ENCODE measurements around the gene HES5. TPM values are rescaled to one million over a fixed set of nuclear protein-coding genes. Genes with fewer than 3 reads are reported as not detected.

HES5 gene
- total RNA-seq, 6 experiments from 2014 or later: 0.28 to 0.57 (median 0.36) TPM; not detected in 1

DNA sequence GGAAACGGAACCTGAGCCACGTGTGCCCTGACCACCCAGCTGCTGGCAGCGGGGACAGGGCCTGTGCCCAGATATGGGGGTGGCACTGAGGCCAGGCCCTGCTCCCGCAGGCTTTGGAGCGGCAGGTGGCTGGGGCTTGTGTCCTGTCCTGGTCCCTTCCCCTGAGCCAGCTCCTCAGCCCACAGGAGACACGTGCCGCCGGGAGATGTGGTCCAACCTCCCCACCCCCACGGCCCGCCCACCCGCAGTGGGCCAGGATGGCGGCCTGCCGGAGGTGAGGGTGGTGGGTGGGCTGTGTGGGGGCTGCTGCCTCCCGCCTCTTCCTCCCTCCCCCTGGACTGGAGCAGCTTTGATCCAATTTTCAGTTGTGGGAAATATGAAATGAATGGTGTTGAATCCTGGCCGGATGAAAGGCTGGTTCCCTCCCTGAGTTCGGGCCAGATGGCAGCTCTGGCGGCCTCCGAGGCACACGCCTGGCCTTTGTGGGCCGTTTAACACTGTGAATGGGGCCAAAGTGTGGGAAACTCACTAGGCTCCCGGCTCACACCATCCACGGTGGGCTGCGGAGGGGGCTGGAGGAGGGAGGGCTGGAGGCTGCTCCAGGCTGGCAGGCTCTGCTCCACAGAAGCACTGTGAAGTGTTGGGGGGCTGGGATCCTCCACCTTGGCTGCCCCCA lies 2.6 kb upstream of the HES5 start:
- Mint-ChIP-seq H3K27me3 (ENCODE audit: insufficient read depth) (peaks cover 11% of the 10 kb centered on the region), H3K36me3 (ENCODE audit: low read depth) (no peaks in the 10 kb centered on the region), H3K4me3 (no peak overlapping the region), H3K9me3 (no peaks in the 10 kb centered on the region), H3K4me1 (ENCODE audit: low read depth) (peaks cover 43% of the 10 kb centered on the region), H3K27ac (peak overlapping the region; percentile 96)
- TF ChIP-seq, protein P1, sequence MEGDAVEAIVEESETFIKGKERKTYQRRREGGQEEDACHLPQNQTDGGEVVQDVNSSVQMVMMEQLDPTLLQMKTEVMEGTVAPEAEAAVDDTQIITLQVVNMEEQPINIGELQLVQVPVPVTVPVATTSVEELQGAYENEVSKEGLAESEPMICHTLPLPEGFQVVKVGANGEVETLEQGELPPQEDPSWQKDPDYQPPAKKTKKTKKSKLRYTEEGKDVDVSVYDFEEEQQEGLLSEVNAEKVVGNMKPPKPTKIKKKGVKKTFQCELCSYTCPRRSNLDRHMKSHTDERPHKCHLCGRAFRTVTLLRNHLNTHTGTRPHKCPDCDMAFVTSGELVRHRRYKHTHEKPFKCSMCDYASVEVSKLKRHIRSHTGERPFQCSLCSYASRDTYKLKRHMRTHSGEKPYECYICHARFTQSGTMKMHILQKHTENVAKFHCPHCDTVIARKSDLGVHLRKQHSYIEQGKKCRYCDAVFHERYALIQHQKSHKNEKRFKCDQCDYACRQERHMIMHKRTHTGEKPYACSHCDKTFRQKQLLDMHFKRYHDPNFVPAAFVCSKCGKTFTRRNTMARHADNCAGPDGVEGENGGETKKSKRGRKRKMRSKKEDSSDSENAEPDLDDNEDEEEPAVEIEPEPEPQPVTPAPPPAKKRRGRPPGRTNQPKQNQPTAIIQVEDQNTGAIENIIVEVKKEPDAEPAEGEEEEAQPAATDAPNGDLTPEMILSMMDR (IDR thresholded peaks at IDR 0.05): no peak
- no peak for DNase-seq

DNA sequence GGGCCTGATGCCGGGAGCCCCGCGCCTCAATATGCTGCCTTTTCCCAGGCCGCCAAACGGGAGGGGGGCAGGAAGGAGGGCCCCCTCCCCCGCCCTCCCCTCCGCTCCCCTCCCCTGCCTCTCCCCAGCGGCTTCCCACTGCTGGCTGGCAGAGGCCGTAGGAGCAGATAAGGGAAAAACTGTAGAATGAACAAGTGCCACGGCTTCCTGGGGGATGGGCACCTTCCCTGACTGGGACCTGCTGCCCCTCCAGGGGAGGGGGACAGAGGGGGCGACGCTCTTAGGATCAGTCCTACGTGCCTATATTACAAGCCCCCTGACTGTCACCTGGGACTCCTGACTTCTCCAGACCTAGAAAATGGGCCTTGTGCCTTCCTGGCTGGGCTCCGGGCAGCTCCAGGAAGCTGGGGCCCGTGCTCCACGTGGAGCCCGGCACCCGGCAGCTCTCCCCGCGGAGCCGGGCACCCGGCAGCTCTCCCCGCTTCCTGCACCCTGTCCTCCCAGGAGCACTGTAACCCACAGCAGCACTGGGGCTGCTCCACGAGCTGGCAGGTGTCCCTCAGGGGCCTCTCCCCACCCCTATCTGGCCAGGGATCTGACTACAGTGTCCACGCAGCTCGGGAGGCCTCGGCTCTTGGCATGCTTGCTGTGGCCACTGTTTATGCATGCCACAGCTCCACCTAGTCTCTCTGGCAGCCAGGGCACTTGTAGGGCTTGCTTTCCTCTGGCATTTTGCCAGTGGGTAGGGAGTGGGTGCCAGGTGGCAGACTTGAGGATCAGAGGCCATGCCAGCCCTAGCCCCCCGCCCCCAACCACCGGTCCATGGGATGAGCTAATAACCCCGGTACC lies 674 bp upstream of the HES5 start:
- H3K27me3 Mint-ChIP-seq (ENCODE audit: insufficient read depth): peaks cover 10% of the 10 kb centered on the region
- no peaks in the 10 kb centered on the region for H3K9me3 Mint-ChIP-seq
- H3K4me1 Mint-ChIP-seq (ENCODE audit: low read depth): peaks cover 46% of the 10 kb centered on the region

GRCh38 chr1:2528966-2529783 lies 888 bp downstream of the HES5 start:
- Mint-ChIP-seq H3K36me3 (ENCODE audit: low read depth) (no peaks in the 10 kb centered on the region), H3K27ac (no peak overlapping the region), H3K27me3 (ENCODE audit: insufficient read depth) (peaks cover 8% of the 10 kb centered on the region), H3K4me1 (ENCODE audit: low read depth) (peaks cover 44% of the 10 kb centered on the region), H3K9me3 (no peaks in the 10 kb centered on the region), H3K4me3 (peak overlapping the region; percentile 13; the same call in 1 of the 2 replicates)
- DNase-seq: no peak
- TF ChIP-seq, protein P1 (IDR thresholded peaks at IDR 0.05): no peak

More for the DNA sequence above, 674 bp upstream of the HES5 start:
- DNase-seq: peak; percentile 32
- Mint-ChIP-seq H3K36me3 (ENCODE audit: low read depth) (no peaks in the 10 kb centered on the region), H3K4me3 (no peak overlapping the region), H3K27ac (peak overlapping the region; percentile 36; the same call in 1 of the 2 replicates)
- TF ChIP-seq, protein P1 (IDR thresholded peaks at IDR 0.05): peak; percentile 18; the same call in 1 of the 2 replicates

- H3K36me3 Mint-ChIP-seq (ENCODE audit: low read depth): no peaks in the 10 kb centered on the region
Measured at GRCh38 chr1:2528611-2528965, 1.5 kb downstream of the HES5 start.

DNA sequence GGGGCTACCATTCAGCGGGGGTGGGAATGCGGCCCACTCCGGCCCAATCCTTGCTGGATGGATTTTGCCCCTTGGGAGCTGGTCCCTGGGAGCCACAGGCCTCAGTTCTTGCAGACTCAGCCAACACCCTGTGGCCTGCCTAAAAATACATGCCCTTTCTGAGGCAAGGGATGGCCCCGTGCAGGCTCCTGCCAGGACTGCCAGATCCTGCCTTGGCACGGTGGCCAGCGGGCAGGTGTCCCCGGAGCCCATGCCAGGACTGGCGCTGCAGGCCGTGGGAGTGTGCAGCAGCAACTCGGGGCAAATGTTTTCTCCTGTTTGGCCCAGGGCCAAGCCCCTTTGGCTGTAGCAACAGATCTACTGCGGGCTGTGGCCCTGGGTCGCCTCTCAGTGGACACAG lies 2.0 kb downstream of the HES5 start:
- H3K4me1 Mint-ChIP-seq (ENCODE audit: low read depth): peaks cover 44% of the 10 kb centered on the region
- H3K4me3 Mint-ChIP-seq: no peak overlapping the region
- H3K36me3 Mint-ChIP-seq (ENCODE audit: low read depth): no peaks in the 10 kb centered on the region; the same call in 1 of the 2 replicates
- DNase-seq: no peak
- H3K9me3 Mint-ChIP-seq: no peaks in the 10 kb centered on the region
- no peak overlapping the region for H3K27ac Mint-ChIP-seq
- peaks cover 8% of the 10 kb centered on the region for H3K27me3 Mint-ChIP-seq (ENCODE audit: insufficient read depth)
- TF ChIP-seq, protein P1 (IDR thresholded peaks at IDR 0.05): no peak

More at GRCh38 chr1:2528611-2528965, 1.5 kb downstream of the HES5 start:
- TF ChIP-seq, protein P1 (IDR thresholded peaks at IDR 0.05): no peak
- DNase-seq: no peak
- Mint-ChIP-seq H3K4me1 (ENCODE audit: low read depth) (peaks cover 44% of the 10 kb centered on the region), H3K27me3 (ENCODE audit: insufficient read depth) (peaks cover 8% of the 10 kb centered on the region), H3K9me3 (no peaks in the 10 kb centered on the region), H3K27ac (no peak overlapping the region), H3K4me3 (no peak overlapping the region)
